ENCODE results near the gene PSMC6.

GRCh38 chr14:52706724-52707706 lies at the start of gene PSMC6:
- TF ChIP-seq, protein P1, sequence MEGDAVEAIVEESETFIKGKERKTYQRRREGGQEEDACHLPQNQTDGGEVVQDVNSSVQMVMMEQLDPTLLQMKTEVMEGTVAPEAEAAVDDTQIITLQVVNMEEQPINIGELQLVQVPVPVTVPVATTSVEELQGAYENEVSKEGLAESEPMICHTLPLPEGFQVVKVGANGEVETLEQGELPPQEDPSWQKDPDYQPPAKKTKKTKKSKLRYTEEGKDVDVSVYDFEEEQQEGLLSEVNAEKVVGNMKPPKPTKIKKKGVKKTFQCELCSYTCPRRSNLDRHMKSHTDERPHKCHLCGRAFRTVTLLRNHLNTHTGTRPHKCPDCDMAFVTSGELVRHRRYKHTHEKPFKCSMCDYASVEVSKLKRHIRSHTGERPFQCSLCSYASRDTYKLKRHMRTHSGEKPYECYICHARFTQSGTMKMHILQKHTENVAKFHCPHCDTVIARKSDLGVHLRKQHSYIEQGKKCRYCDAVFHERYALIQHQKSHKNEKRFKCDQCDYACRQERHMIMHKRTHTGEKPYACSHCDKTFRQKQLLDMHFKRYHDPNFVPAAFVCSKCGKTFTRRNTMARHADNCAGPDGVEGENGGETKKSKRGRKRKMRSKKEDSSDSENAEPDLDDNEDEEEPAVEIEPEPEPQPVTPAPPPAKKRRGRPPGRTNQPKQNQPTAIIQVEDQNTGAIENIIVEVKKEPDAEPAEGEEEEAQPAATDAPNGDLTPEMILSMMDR (IDR thresholded peaks at IDR 0.05): no peak
- peak in 1 of 2 donors; percentile 58 for TF ChIP-seq POLR2A (IDR thresholded peaks at IDR 0.05)

Measured in heart left ventricle (tissue), 13 donors.